Stomach (tissue), 4 donors: Measurements from ENCODE around the gene ITGB7.

Experiments used
- POLR2AphosphoS5 ChIP-seq, 3 donors: sonication (generic); formaldehyde crosslinking; IDR thresholded peaks; one replicate each; pipeline ENCODE4 v1.6.1; 2016; ENCODE audit warnings: antibody characterized with exemption in 3 of 3
- TF ChIP-seq, protein P1 (sequence below), 7 experiments: fragments of 450-650 bp in 4 of 7; fragments of 200-600 bp in 3 of 7; sonication (generic) in 3 of 7; IDR thresholded peaks; one replicate each; pipeline ENCODE4 v1.5.1; 2016 to 2019; ENCODE audit warnings: antibody characterized with exemption in 7 of 7, control low read depth in 2 of 7, mild to moderate bottlenecking in 1 of 7

GRCh38 chr12:53235164-53235563 lies 28.1 kb upstream of the ITGB7 start:
- TF ChIP-seq POLR2AphosphoS5 (IDR thresholded peaks at IDR 0.05): no peak
- TF ChIP-seq, protein P1, sequence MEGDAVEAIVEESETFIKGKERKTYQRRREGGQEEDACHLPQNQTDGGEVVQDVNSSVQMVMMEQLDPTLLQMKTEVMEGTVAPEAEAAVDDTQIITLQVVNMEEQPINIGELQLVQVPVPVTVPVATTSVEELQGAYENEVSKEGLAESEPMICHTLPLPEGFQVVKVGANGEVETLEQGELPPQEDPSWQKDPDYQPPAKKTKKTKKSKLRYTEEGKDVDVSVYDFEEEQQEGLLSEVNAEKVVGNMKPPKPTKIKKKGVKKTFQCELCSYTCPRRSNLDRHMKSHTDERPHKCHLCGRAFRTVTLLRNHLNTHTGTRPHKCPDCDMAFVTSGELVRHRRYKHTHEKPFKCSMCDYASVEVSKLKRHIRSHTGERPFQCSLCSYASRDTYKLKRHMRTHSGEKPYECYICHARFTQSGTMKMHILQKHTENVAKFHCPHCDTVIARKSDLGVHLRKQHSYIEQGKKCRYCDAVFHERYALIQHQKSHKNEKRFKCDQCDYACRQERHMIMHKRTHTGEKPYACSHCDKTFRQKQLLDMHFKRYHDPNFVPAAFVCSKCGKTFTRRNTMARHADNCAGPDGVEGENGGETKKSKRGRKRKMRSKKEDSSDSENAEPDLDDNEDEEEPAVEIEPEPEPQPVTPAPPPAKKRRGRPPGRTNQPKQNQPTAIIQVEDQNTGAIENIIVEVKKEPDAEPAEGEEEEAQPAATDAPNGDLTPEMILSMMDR (IDR thresholded peaks at IDR 0.05): no peak
